SH-SY5Y (cell line): ENCODE measurements around the gene TCP11.

ENCODE experiments used
- GATA2 ChIP-seq: IDR thresholded peaks from 2 replicates; pipeline ENCODE4 v1.6.1; 2011; ENCODE audit warnings: mild to moderate bottlenecking, low read depth, low read length
- GATA3 ChIP-seq: IDR thresholded peaks from 2 replicates; pipeline ENCODE4 v1.6.1; 2011; ENCODE audit warnings: low read depth, mild to moderate bottlenecking, low read length, moderate library complexity

TCP11 gene

DNA sequence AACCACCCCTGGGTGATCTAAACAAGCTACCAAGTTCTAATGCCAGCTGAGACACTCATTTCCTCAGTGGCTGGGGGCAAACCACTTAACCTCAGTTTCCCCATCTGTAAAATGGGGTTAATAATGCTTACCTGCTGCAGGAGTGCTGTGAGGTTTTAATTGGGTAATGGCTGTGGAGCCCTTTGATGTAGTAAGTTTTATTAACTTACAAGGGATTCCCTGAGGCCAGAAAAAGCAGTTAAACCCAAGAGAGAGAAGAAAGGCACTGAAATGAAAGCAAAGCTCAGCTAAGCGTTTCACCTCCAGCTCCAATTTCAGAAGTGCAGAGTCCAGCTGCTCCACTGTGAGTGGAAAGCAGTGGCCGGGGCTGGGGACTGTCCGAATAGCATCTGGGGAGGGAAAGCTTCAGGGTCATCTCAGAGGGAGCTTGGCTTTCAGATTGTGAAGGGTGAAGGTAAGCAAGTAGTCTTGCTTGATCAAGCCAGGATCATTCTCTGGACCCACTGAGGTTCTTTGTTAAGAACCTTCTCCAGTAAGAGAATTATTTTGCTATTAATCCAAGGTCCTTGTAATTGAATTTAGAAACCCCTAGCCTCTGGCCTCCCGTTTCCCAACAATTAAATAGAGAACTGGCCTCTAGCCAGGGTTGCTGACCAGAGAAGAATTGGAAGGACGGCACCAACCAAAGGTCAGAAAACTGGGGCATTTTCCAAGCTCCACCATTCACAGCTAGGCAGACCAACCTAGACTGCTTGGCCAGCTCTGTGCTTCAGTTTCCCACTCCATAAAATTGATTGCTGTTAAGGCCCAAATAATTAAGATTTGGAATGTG is 20.9 kb upstream of the TCP11 start:
- TF ChIP-seq GATA2 (no peak), GATA3 (no peak)

DNA sequence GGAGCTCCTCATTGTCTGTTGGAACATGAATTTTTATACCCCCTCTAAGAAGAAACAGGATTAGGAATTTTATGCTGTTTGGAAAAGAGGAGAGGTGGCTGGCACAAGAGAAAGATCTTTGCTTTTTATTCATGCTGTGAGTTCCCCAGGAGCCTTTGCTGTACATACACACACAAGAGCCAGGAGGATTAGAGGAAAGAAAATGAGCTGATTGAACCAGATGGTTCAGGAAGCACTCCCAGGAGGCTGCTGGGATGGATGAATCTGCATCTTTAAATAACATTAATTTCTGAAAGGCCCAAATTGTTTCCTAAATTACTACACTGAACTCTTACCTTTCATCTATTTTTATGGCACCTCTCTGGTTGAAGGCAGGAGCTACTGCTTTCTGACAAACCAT is 20.1 kb upstream of the TCP11 start:
- TF ChIP-seq GATA2 = no peak
- no peak for TF ChIP-seq GATA3

DNA sequence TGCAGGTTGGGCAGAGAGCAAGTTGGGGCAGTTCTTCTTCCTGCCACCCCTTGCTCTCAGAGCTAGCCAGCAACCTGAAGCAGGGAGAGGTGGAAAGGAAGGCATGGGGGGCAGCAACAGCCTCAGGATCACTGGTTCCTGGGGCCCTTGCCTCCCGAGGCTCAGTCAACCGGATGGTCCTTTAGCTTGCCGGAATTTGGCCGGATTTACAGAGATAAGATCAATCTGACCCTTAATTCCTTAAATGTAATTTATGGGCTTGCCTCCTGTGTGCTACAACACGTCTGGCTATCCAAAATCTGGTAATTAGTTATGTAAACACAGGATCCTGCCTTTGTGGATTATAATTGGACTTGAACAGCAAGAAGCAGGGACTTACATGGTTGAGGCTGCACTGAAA is 19.5 kb upstream of the TCP11 start:
- TF ChIP-seq GATA2 = peak; percentile 62
- no peak for TF ChIP-seq GATA3

DNA sequence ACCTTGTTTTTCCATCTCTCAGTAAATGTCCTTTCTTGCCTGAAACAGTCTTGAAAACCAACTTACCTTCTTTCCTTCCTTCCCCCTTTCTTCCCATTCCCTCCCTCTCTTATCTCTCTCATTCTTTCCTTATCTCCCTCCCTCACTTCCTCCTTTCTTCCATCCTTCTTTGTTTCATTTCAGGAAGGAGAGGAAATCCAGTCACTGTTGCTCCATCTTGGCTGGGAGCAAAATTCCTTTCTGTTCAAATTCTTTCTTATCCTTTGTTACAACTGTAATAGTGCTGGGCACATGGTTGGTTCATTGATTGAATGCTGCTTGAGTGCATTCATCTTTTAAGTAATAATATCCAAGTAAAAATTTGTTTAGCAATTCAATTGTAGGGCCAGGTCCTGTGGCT is 17.4 kb upstream of the TCP11 start:
- TF ChIP-seq GATA2 = no peak
- TF ChIP-seq GATA3 = no peak

DNA sequence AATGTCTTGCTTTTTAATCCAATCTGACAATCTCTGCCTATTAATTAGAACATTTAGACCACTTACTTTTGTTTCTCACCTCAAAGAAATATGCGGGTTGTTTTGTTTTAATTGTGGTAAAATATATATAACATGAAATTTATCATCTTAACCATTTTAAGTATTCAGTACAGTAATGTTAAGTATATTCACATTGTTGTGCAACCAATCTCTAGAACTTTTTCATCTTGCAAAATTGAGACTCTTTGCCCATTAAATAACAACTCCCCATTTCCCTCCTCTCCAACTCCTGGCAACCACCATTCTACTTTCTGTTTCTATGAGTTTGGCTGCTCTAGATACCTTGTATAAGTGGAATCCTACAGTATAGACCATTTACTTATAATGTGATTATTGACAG is 13.8 kb upstream of the TCP11 start:
- TF ChIP-seq GATA2 = no peak
- TF ChIP-seq GATA3 = no peak

DNA sequence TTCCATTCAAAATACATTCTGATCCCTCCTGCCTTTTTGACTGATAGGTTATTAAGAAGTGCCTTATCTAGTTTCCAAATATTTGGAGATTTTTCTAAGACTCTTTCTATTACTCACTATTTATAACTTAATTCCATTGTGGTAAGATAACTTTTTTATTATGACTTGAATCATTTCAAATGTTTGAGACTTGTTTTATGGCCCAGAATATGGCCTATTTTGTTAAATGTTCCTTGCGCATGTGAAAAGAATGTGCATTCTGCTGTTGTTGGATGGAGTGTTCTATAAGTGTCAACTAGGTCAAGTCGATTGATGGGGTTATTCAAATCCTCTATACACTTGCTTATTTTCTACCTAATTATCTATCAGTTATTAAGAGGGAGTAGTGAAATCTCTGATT is 13.1 kb upstream of the TCP11 start:
- no peak for TF ChIP-seq GATA2
- no peak for TF ChIP-seq GATA3

DNA sequence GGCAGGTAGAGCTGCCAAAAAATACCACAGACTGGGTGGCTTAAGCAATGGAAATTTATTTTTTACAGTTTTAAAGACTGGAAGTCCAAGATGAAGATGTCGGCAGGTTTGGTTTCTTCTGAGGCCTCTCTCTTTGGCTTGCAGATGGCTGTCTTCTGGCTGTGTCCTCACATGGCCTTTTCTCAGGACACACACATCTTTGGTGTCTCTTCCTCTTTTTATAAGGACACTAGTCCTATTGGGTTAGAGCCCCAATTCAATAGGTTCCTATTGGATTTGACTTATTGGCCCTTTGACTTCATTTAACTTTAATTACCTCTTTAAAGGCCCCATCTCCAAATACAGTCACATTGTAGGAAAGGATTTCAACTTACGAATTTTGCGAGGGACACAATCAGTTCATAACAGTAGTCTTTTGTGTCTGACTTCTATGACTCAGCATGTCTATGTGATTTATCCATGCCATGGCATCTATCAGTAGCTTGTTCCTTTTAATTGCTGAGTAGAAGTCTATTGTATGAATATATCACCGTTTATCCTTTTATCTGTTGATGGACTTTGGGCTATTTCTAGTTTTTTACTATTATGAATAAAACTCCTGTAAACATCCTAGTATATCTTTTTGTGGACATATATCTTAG is 11.0 kb upstream of the TCP11 start:
- TF ChIP-seq GATA2 (no peak), GATA3 (no peak)

DNA sequence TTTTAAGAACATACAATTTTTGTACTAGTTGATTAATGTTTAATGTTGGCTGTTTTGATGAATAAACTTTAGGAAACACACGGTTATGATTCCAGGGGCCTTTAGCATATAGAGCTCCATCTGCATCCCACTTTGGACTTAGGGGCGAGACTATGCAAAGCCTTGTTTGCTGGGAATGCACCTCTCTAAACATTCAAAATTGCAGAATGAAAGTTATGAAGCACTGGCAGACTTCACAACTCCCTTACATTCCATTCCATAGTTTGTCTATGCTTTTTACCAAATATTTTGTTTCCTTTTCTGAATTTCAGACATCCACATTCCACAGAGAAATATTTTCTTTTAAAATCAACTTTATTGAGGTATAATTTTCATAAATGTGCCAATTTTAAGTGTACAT is 10.3 kb upstream of the TCP11 start:
- no peak for TF ChIP-seq GATA3

DNA sequence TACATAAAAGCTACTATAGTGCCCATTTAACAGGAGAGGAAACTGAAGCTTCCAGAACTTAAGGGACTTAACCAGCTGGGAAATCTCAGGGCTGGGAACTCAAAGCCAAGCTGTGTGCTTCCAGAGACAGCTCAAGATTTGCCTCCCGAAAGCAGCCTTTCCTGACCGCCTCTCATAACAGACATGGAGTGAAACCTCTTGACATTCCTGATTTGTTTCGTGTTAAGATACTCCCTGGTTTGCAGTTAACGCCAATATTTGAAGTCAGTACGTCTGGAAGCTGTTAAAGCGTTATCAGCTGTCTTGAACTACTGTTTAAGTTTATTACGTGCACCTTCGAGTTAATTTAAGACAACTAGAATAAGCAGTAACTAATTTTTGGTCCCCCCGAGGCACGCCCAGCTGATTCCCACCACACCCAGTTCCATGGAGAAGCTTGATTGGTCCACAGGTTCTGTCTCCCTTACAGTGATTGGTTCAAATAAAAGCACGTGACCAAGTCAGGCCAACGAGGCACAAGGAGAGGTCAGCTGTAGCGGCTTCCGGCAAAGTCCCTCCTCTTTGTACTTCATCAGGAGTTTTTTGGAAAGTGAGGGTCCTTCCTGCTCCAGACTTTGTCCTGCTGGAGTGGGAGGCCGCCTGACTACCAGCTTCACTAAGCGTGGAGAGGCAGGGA is 8.9 kb upstream of the TCP11 start:
- no peak for TF ChIP-seq GATA2
- TF ChIP-seq GATA3 = no peak

DNA sequence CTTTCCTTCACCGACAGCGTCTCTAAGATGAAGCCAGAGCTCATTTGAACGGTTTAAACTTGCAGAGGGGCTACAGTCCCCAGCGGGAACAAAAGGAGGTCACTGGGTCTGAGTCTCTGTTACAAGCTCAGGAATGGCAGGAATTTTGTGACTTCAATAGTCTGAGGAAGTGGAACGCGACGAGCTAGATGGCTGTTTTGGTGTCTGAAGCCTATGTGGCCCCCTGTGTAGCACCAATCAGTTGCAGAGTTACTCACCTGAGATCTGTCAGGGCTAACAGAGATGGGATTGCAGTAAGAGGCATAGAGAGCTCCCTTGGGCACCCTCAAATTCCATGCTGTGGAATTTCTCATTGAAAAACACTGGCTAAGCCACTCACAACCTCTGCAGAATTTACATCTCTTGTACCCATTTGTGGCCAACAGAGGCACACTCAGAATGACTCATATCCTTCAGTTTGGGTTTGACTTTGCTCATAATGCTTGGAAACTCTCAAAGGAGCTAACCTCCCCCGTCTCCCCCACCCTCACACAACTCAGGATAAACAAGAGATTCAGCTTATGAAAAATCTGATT is 7.1 kb upstream of the TCP11 start:
- no peak for TF ChIP-seq GATA3
- TF ChIP-seq GATA2 = no peak

DNA sequence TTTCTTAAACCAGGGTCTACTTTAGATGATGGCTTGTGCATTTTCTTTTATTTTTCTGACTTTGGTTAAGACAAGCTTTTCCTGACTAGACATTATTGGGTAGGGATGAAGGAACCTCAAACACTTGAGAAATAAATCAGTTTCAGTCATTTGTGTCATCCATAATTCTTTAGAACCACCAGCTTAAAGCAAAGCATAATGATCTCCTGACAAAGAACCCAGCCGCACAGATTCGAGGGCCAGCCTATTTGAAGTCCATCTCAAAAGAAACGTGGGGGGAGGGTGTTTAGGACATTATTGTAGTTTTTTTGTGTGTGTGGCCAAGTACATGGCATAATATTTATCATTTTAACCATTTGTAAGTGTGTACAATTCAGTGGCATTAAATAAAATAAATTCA is 6.3 kb upstream of the TCP11 start:
- TF ChIP-seq GATA2 (no peak), GATA3 (no peak)

DNA sequence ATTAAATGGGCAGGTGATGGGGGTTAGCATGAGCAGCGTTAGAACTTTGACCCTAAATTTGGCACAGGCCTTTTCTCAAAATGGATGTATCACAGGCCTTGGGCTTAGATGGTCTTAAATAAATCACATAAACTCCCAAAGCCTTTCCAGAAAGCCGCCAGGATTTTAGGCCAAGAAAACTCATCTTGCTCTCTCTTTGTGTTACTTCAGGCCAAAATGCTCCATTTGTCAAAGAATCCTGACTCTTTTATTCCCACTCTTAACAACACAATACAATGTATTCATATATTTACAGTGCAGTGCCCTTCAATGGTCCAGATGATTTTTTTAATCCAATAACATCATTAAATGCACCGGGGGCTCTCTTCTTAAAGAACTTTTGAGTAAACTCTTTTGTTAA is 5.9 kb upstream of the TCP11 start:
- TF ChIP-seq GATA3 (no peak), GATA2 (no peak)

DNA sequence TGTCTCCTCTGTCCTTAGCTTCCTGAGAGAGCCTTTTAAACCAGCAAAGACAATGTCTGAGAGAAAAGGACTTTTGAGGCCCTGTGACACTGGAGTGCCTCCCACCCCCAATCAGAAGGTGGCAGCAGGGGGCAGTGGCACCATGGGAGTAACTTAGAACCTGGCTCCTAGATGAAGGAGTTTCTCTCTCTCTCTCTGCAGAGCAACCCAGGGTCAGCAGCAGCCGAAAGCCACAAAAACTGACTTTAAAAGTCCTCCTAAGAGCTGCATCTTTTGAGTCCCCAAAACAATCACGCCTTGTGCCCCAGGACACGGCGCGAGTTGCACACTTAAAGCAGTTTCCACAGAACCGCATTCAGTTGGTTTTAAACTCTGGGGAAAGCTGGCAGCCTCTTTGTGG is 5.3 kb upstream of the TCP11 start:
- TF ChIP-seq GATA2 (no peak), GATA3 (no peak)

DNA sequence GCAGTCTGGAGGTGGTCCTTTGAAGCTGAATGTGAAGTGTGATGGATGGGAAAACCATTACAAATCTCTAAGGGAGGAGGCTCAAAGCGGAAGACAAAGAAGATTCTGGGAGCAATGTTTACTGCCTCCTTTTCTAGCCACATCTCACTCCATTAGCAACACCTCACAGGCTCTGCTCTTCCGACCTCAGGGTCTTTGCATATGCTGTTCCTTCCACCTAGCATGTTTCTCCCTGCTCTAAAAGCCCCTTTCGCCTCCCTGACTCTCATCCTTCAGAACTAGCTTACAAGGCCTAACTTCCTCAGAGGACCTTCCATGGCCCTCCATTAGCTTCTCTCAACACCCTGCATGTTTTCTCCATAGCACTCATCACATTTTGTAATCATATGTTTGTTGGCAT is 4.6 kb upstream of the TCP11 start:
- TF ChIP-seq GATA3 (no peak), GATA2 (no peak)
